ENCODE data around the gene TMEM245.

GRCh38 chr9:108997112-108997511, 122.6 kb downstream of the TMEM245 start:
- no peak for TF ChIP-seq POLR2A (IDR thresholded peaks at IDR 0.05)
- TF ChIP-seq, protein P1, sequence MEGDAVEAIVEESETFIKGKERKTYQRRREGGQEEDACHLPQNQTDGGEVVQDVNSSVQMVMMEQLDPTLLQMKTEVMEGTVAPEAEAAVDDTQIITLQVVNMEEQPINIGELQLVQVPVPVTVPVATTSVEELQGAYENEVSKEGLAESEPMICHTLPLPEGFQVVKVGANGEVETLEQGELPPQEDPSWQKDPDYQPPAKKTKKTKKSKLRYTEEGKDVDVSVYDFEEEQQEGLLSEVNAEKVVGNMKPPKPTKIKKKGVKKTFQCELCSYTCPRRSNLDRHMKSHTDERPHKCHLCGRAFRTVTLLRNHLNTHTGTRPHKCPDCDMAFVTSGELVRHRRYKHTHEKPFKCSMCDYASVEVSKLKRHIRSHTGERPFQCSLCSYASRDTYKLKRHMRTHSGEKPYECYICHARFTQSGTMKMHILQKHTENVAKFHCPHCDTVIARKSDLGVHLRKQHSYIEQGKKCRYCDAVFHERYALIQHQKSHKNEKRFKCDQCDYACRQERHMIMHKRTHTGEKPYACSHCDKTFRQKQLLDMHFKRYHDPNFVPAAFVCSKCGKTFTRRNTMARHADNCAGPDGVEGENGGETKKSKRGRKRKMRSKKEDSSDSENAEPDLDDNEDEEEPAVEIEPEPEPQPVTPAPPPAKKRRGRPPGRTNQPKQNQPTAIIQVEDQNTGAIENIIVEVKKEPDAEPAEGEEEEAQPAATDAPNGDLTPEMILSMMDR (IDR thresholded peaks at IDR 0.05) = no peak
